CD14-positive monocyte (primary cell): ENCODE measurements around the gene C1QTNF9. TPM values are rescaled to one million over a fixed set of nuclear protein-coding genes. Genes with fewer than 3 reads are reported as not detected.
"Not testable (repeated sequence)": the region's sequence is repeated elsewhere in the genome, so short reads cannot be mapped to it uniquely, and the experiment has no call there.

Experiments used
- DNase-seq, 3 donors: peaks; one replicate each; pipeline ENCODE4 v3.0.0-alpha.2; 2011 to 2022
- H2AFZ ChIP-seq: 2 replicates; pipeline ENCODE4 v1.6.0; 2012; ENCODE audit warnings: mild to moderate bottlenecking, low read depth, low read length, inconsistent platforms; ENCODE audit not compliant: insufficient read depth, poor library complexity, severe bottlenecking
- H3K27ac ChIP-seq, 2 donors: 1 replicate in 1 of 2; 2 replicates in 1 of 2; pipeline ENCODE4 v1.5.1; 2012 to 2013; ENCODE audit warnings: low read length in 2 of 2, control low read depth in 1 of 2, inconsistent platforms in 1 of 2, low read depth in 1 of 2, mild to moderate bottlenecking in 1 of 2
- H3K27me3 ChIP-seq, 2 donors: one replicate each; pipeline versions ENCODE4 v1.6.0 to v1.6.1; 2011 to 2013; ENCODE audit warnings: low read length in 2 of 2; ENCODE audit not compliant: control insufficient read depth in 2 of 2, insufficient read depth in 2 of 2
- H3K36me3 ChIP-seq, 2 donors: replicated peaks in 1 of 2; 1 replicate in 1 of 2; 2 replicates in 1 of 2; pipeline versions ENCODE4 v1.5.1 to v1.6.1; 2012 to 2013; ENCODE audit warnings: low read length in 2 of 2, control low read depth in 1 of 2, inconsistent platforms in 1 of 2, mild to moderate bottlenecking in 1 of 2; ENCODE audit not compliant: insufficient read depth in 2 of 2, control insufficient read depth in 1 of 2
- H3K4me1 ChIP-seq, 2 donors: 1 replicate in 1 of 2; 2 replicates in 1 of 2; pipeline versions ENCODE4 v1.5.1 to v1.6.1; 2012 to 2013; ENCODE audit warnings: low read length in 2 of 2, control low read depth in 1 of 2, inconsistent platforms in 1 of 2, mild to moderate bottlenecking in 1 of 2, moderate library complexity in 1 of 2; ENCODE audit not compliant: insufficient read depth in 2 of 2, control insufficient read depth in 1 of 2
- H3K4me2 ChIP-seq: replicated peaks from 2 replicates; pipeline ENCODE3; 2012; ENCODE audit warnings: low read length, moderate library complexity, mild to moderate bottlenecking; ENCODE audit not compliant: poor library complexity, severe bottlenecking; ENCODE audit errors: extremely low read depth
- H3K4me3 ChIP-seq, 3 experiments: fragments of 200-600 bp in 1 of 3; sonication (generic) in 1 of 3; replicated peaks in 1 of 3; 1 replicate in 2 of 3; 2 replicates in 1 of 3; pipeline ENCODE4 v1.5.1; 2011 to 2013; ENCODE audit warnings: low read length in 3 of 3, mild to moderate bottlenecking in 3 of 3, control low read depth in 2 of 3, low read depth in 2 of 3, inconsistent platforms in 1 of 3, moderate library complexity in 1 of 3
- H3K79me2 ChIP-seq: 2 replicates; pipeline ENCODE4 v1.6.0; 2012; ENCODE audit warnings: mild to moderate bottlenecking, control low read depth, inconsistent platforms, low read length, moderate library complexity; ENCODE audit not compliant: insufficient read depth
- H3K9ac ChIP-seq: 2 replicates; pipeline ENCODE4 v1.6.0; 2017; ENCODE audit warnings: low read length, mild to moderate bottlenecking; ENCODE audit not compliant: insufficient read depth, poor library complexity, severe bottlenecking
- H3K9me3 ChIP-seq, 2 donors: replicated peaks in 1 of 2; 1 replicate in 1 of 2; 2 replicates in 1 of 2; pipeline versions ENCODE4 v1.5.1 to v1.6.1; 2012 to 2013; ENCODE audit warnings: low read length in 2 of 2, control low read depth in 1 of 2; ENCODE audit not compliant: control insufficient read depth in 1 of 2, insufficient read depth in 1 of 2
- H4K20me1 ChIP-seq: 2 replicates; pipeline ENCODE4 v1.6.0; 2012; ENCODE audit warnings: mild to moderate bottlenecking, low read length, control low read depth, moderate library complexity; ENCODE audit not compliant: insufficient read depth
- H3K27ac Mint-ChIP-seq, 7 donors: one replicate each; pipeline ENCODE4 v1.8.0; 2020; ENCODE audit warnings: mild to moderate bottlenecking in 7 of 7, mixed read lengths in 7 of 7, moderate library complexity in 6 of 7, inconsistent platforms in 2 of 7
- H3K27me3 Mint-ChIP-seq, 3 donors: one replicate each; pipeline ENCODE4 v1.8.0; 2021 to 2022; ENCODE audit warnings: low read depth in 3 of 3, mild to moderate bottlenecking in 3 of 3, mixed read lengths in 3 of 3, moderate library complexity in 3 of 3, inconsistent platforms in 1 of 3
- H3K36me3 Mint-ChIP-seq, 2 donors: one replicate each; pipeline ENCODE4 v1.8.0; 2020; ENCODE audit warnings: mixed read lengths in 2 of 2, inconsistent platforms in 1 of 2, mild to moderate bottlenecking in 1 of 2
- H3K4me1 Mint-ChIP-seq: one replicate; pipeline ENCODE4 v1.8.0; 2020; ENCODE audit warnings: mild to moderate bottlenecking, mixed read lengths
- H3K4me3 Mint-ChIP-seq, 2 donors: one replicate each; pipeline ENCODE4 v1.8.0; 2020; ENCODE audit warnings: mild to moderate bottlenecking in 2 of 2, mixed read lengths in 2 of 2, moderate library complexity in 1 of 2
- H3K9me3 Mint-ChIP-seq, 7 donors: one replicate each; pipeline ENCODE4 v1.8.0; 2020 to 2022; ENCODE audit warnings: mixed read lengths in 7 of 7, mild to moderate bottlenecking in 6 of 7, moderate library complexity in 6 of 7, inconsistent platforms in 2 of 7
- CTCF ChIP-seq: fragments of 200-600 bp; IDR thresholded peaks from one replicate; pipeline ENCODE4 v1.8.0; 2022; ENCODE audit warnings: antibody characterized with exemption, mild to moderate bottlenecking
- WGBS: methylation state at CpG from one replicate; pipeline ENCODE4 v1.1.5; 2013; ENCODE audit warnings: missing lambda C conversion rate; ENCODE audit not compliant: insufficient coverage; 5-methylcytosine and 5-hydroxymethylcytosine counted together
- intact Hi-C, 2 donors: fragments of 100-400 bp; cut with micrococcal nuclease; formaldehyde crosslinking; loops; one replicate each; pipeline versions ENCODE4 v1.15.0 to v1.15.1; 2023
- polyA plus RNA-seq, 3 donors: library from polyadenylated mRNA; depleted of rRNA in 1 of 3; unstranded in 2 of 3; stranded (reverse) in 1 of 3; fragments of 300-500 nt in 2 of 3; fragments of >200 nt in 1 of 3; fragmentation: Illumina TruSeq in 2 of 3; gene quantifications; 1 replicate in 2 of 3; 2 replicates in 1 of 3; pipeline ENCODE4 v1.2.3, GENCODE V29; 2012 to 2021

C1QTNF9 gene
- polyA plus RNA-seq, 3 donors: not detected

DNA sequence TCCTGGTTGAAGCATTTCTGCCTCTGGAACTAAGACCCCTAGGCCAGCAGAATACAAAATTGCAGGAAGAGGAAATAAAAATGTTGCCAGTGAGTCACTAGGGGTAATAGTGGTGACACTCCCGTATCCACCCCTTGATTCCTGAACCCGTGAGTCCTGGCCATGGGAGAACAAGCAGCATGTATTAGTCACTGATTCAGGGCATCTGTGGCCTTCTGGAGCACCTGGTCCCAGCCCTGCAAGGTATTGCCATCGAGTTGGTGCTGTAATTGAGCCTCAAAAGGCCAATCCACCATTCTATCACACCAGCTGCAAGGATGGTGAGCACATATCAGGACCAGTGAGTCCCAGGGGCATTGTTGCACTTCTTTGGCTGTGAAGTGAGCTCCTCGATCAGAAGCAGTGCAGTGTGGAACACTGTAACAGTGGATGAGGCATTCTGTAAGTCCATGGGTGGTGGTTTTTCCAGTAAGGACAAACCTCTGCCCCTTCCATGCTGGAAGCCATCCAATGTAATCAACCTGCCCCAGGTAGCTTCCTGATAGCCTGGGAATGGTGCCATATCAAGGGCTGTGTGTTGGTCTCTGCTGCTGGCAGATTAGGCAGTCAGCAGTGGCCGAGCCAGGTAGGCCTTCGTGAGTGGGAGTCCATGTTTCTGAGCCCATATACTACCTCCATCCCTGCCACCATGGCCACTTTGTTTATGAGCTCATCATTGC is 39.6 kb downstream of the C1QTNF9 start:
- Histone ChIP-seq H3K36me3 (no peaks in the 10 kb centered on the region), H3K9ac (no peak overlapping the region), H3K79me2 (no peaks in the 10 kb centered on the region), H3K4me3 (no peak overlapping the region), H3K9me3 (no peaks in the 10 kb centered on the region), H3K4me2 (no peak overlapping the region), H3K4me1 (no peaks in the 10 kb centered on the region), H3K27ac (no peak overlapping the region), H3K27me3 (no peaks in the 10 kb centered on the region), H2AFZ (no peak overlapping the region), H4K20me1 (no peaks in the 10 kb centered on the region)
- no peak for TF ChIP-seq CTCF
- no peak for DNase-seq
- Mint-ChIP-seq H3K4me1 (no peaks in the 10 kb centered on the region), H3K27me3 (peaks cover 2 to 4% (median 2%) of the 10 kb centered on the region in 3 donors), H3K9me3 (peaks cover 0 to 8% (median 3%) of the 10 kb centered on the region in 7 donors), H3K27ac (no peak overlapping the region), H3K4me3 (no peak overlapping the region), H3K36me3 (no peaks in the 10 kb centered on the region)
- WGBS: 83% methylated on average over 6 of the region's 6 CpGs
- intact Hi-C loops: no loop called here

DNA sequence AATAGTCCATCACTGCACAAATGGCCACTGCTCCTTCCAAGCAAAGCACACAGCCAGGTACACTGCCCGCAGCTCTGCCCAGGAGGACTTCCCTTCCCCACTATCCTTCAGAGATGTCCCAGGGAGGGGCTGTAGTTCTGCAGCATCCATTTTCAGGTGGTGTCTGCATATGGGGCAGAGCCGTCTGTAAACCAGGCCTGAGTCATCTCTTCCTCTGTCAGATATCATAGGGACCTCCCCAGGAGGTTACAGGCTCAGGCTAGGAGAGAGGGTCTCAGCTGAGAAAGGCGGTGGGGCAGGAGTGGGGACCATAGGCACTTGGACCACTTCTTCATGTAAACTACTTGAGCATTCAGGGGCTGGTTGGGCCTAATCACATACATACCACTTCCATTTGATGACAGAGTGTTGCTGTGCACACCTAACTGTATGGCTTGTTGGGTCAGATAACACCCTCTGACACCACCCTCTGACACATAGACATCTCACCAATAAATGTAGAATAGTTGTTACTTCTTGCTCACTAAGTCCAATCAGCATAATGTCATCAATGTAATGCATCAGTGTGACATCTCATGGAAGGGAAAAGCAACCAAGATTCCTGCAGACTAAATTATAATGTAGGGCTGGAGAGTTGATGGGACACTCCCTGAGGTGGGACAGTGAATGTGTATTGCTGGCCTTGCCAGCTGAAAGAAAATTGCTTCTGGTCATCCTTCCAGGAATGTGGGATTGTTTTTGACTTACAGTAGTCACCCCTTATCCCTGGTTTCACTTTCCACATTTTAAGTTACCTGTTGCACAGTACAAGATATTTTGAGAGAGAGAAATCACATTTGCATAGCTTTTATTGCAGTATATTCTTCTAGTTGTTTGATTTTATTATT is 40.6 kb downstream of the C1QTNF9 start:
- H3K4me2 ChIP-seq, H3K36me3 ChIP-seq, H2AFZ ChIP-seq, H3K4me3 ChIP-seq, H3K4me1 ChIP-seq, H3K9me3 Mint-ChIP-seq, H4K20me1 ChIP-seq, H3K9ac ChIP-seq, H3K27ac ChIP-seq, H3K9me3 ChIP-seq, H3K27ac Mint-ChIP-seq, DNase-seq, H3K27me3 Mint-ChIP-seq, H3K4me1 Mint-ChIP-seq, H3K36me3 Mint-ChIP-seq, H3K27me3 ChIP-seq, H3K79me2 ChIP-seq, H3K4me3 Mint-ChIP-seq, intact Hi-C loops: not testable (repeated sequence)
- WGBS: 100% methylated on average over 1 of the region's 3 CpGs
